GM21825 (cell line): ENCODE data around the gene AURKAIP1.
A peak's percentile ranks its signal among the peaks of the same experiment; 100 is the strongest.

Source experiments
- ATAC-seq: cut with Tn5 transposase; IDR thresholded peaks from one replicate; pipeline ENCODE4 v1.9.1; 2021; ENCODE audit warnings: mild to moderate bottlenecking, moderate library complexity; ENCODE audit not compliant: unreplicated experiment

The AURKAIP1 gene

GRCh38 chr1:1348420-1349255 is 26.4 kb downstream of the AURKAIP1 start:
- ATAC-seq, result peak; percentile 3

GRCh38 chr1:1347663-1348419 is 27.2 kb downstream of the AURKAIP1 start:
- no peak for ATAC-seq

DNA sequence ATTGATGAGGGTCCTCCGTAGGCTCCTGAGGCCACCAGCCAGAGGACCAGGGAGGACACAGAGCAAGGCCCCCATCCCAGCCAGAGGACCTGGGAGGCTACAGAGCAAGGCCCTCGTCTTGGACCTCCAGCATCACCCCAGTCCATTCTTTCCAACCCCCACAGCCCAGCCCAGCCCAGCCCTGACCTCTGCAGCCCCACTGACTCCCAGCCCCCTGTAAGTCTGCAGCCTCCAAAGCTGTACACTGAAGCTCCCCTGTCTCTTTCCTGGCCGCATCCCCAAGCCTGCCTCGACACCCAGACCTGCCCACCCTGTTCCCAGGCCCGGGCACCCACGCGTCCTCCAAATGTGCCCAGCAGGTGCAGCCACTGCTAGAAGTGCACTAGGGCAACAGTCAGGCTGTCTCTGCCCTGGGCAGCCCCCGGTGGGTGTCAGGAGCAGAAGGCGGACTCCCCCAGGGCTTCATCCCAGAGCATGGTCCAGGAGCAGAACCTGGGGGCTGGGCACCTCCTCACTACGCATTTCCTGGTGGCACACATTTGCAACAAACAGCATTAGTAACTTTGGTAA is 27.9 kb downstream of the AURKAIP1 start:
- ATAC-seq, result no peak

GRCh38 chr1:1346501-1346890 is 28.5 kb downstream of the AURKAIP1 start:
- ATAC-seq, result no peak

- ATAC-seq, result no peak
Measured at GRCh38 chr1:1345860-1346500, 29.0 kb downstream of the AURKAIP1 start.

DNA sequence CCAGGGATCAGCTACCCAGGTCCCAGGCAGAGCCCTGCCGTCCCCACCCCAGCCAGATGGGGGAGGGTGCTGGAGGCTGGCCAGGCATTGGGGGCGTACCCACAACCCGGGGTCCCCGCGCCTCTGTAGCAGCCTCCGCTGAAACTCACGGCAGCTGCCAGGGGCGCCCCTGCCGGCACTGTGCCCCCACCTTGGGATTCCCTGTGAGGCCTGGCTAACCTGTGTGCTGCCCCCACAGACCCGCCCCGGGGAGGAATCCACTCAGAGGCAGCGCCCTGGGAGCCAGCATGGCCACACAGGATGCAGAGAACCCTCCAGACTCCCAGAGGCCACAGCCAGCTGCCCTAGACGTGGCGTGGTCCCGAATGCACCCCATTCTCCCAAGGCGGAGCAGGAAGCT is 29.6 kb downstream of the AURKAIP1 start:
- ATAC-seq, result no peak

GRCh38 chr1:1344655-1345361 is 30.2 kb downstream of the AURKAIP1 start:
- no peak for ATAC-seq

DNA sequence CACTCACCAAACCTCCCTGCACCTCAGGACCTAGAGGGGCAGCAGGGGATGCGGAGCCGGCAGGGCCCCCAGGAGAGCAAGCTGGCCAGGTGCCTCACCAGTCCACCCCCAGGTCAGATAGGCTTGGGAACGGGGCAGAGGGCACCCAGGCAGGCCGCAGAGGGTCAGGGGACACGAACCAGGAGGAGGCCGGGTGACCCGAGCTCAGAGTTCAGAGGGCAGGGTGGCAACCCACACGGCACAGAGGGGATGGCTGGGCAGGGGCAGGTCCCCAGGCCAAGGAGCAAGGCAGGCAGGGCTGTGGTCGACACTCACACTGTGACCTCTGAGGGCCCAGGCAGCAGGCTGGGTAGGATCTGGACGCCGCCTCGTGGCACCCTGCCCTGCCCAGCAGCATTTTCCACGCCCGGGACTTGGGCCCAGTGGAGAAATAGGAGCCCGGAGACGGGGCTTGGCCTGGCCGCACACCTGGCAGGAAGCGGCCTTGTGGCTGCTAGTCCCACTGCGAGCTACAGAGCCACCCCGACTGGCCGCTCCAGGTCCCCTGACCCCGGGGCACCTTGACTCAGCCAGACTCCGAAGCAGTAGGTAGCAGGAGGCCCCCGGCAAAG is 31.1 kb downstream of the AURKAIP1 start:
- ATAC-seq, result no peak

DNA sequence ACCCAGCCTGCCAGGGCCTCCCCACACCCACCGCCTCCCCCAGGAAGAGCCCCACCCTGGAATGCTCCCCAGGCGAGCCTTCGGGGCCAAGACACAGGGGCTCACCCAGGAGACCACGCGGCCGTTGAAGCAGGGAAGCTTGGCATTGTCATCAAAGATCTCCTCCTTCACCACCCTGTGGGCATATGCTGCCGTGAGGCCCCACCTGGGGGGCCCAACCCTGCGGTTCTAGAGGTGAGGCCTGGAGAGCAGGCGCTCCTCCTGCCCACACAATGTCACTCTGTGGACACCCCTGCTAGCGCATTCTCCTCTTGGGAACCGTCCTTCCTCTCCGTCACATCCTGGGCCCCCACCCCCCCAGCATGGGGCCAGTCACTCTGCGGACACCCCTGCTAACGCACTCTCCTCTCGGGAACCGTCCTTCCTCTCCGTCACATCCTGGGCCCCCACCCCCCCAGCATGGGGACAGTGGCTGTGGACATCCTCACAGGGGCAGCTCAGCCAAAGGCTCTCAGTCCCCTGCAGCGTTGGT is 32.4 kb downstream of the AURKAIP1 start:
- no peak for ATAC-seq

DNA sequence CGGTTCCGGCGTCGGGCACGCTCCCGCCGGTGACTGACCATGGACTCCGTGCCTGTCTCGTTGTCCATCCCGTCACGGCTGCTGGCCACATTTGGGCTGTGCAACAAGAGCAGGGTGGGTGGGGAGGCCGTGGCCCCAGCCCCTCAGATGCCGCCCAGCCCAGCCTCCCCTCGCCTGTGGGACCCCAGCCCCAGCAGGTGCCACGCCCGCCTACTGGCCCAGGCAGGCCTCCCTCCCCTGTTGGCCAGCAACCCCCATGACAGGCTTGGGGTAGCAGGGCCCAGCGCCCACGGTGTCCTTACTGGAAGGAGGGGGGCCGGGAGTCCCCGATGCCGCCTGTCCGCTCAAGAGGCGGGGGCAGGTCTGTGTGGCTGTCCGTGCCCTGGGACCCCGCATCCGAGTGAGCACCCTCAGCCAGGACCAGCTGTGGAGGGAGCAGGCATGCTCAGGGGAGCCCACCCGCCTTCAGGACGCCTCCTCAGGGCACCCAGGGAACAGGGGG is 32.9 kb downstream of the AURKAIP1 start:
- no peak for ATAC-seq

- ATAC-seq, result no peak
Measured at GRCh38 chr1:1341549-1342021, 33.4 kb downstream of the AURKAIP1 start.

GRCh38 chr1:1340791-1341548 is 34.0 kb downstream of the AURKAIP1 start:
- no peak for ATAC-seq

DNA sequence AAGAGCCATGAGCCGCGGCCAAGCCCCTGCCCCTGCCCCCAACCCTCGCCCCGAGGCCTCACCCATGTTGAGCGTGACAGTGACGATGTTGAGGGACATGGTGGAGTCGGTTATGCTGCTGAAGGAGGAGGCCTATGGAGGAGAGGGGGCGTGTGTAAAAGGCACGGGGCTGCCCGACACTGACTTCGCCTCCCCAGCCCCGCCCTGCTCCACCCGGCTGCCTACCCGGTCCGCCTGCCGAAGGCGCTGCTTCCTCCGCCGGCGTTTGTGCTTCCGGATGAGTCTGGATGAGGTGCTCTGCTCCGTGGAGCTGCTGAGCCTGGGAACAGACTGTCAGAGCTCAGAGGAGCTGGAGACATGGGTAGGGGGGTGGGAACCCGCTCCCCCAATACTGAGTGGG is 34.8 kb downstream of the AURKAIP1 start:
- ATAC-seq, result no peak

- ATAC-seq, result no peak
Measured at GRCh38 chr1:1338278-1338677, 36.7 kb downstream of the AURKAIP1 start.

DNA sequence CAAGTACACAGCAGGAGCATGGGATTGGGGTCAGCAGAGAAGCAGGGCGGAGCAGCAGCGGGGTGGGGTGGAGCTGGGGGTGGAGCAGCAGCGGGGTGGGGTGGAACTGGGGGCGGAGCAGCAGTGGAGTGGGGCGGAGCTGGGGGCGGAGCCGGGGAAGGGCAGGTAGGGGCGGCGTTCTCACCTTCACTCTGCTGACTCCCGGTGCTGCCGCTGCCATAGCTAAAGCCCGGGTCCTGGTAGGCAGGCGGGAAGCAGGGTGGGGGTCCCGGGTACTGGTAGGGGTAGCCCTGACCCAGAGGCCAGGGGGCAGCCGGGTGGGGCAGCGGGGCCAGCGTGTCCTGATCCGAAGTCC is 37.2 kb downstream of the AURKAIP1 start:
- no peak for ATAC-seq

DNA sequence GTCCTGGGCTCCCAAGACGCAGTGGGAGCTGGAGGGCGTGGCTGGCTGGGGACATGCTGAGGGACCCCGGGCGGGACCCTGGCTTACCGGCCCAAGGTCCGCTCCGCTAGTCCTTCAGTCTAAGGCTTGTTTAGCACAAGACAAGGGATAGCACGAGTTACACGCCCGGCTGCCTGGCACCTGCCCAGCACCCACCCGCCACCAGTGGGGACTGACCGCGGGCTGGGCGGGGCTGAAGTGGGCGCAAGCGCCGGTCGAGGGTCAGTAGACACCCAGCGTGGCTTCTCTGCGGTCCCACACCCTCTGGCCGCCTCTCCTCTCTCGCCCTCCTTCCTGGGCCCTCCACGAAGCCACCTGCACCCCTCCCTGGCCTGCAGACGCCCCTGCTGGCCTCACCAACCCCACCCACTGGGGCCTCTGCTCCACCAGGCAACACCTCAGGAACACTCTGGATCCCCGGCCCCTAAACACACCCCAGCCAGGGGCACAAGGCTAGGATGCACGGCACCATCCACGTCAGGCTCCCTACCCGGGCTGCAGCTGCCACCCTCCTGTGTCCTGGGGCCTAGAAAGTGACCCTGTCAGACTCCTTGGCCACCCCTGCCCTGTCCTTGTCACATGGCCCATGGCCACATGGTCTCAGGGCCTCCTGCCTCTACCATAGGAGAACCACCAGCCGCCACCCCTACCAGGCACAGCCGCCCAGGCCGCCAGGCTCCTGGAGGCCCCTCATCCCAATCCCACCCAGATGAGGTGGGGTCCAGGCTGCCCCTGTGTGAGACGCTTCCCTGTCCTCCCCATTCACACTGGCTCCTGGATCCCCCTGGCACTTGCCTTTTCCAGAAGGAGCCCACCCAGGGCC is 37.8 kb downstream of the AURKAIP1 start:
- ATAC-seq, result no peak

DNA sequence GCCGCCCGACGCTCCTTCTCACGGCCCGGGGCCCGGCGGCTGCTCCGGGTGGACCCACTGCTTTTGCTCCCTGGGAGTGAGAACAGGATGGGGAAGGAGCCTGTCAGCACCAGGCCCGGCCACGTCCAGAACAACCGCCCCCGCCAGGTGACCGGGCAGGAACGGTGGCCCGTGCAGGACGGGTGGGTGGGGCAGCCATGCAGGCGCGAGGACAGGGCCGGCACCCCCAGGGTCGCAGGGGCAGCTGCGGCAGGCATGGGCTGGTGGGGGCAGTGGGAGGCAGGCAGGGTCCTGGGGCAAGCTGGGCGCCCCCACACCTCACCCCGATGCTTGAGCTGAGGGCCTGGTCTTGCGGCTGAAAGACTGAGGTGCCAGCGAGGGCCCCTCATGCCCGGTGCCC is 38.6 kb downstream of the AURKAIP1 start:
- ATAC-seq, result no peak

- no peak for ATAC-seq
Measured at GRCh38 chr1:1335792-1336248, 39.2 kb downstream of the AURKAIP1 start.
